PC-9 (cell line): Measurements from ENCODE around the gene ADARB2. TPM values are rescaled to one million over a fixed set of nuclear protein-coding genes. Genes with fewer than 3 reads are reported as not detected.

ENCODE experiments used
- BruUV-seq: library from RNA; stranded (reverse); fragments of 400-500 nt; replicated peaks from 2 replicates; lab custom pipeline; 2021; lab: Mats Ljungman, UMichigan
- CTCF ChIA-PET: fragments of 300-600 bp; sonication (Branson Sonifier 250); formaldehyde crosslinking; loops from one replicate; lab custom pipeline; 2022; ENCODE audit warnings: antibody characterized with exemption; lab: Charles Lee
- POLR2A ChIA-PET: fragments of 300-600 bp; sonication (Branson Sonifier 250); formaldehyde crosslinking; loops from one replicate; lab custom pipeline; 2022; ENCODE audit warnings: antibody characterized with exemption; ENCODE audit not compliant: unreplicated experiment; lab: Charles Lee
- DNase-seq, 2 experiments: peaks; one replicate each; pipeline versions ENCODE4 v3.0.0 to v3.0.0-alpha.2; 2015 to 2022; ENCODE audit warnings: mixed read lengths in 1 of 2
- H2AFZ ChIP-seq: fragments of 200-600 bp; sonication (generic); 2 replicates; pipeline ENCODE4 v1.8.1; 2017; ENCODE audit warnings: antibody characterized with exemption
- H3F3A ChIP-seq: fragments of 200-600 bp; sonication (generic); 2 replicates; pipeline ENCODE4 v1.8.1; 2017; ENCODE audit warnings: antibody characterized with exemption, mild to moderate bottlenecking, low read depth; ENCODE audit not compliant: insufficient read depth
- H3K27ac ChIP-seq: fragments of 200-600 bp; sonication (generic); 2 replicates; pipeline ENCODE4 v1.6.1; 2016; ENCODE audit warnings: mixed run types
- H3K27me3 ChIP-seq: fragments of 200-600 bp; sonication (generic); 2 replicates; pipeline ENCODE4 v1.6.1; 2016; ENCODE audit warnings: low read depth, mixed run types; ENCODE audit not compliant: insufficient read depth
- H3K36me3 ChIP-seq: fragments of 200-600 bp; sonication (generic); 2 replicates; pipeline ENCODE4 v1.6.1; 2016; ENCODE audit warnings: low read depth, mixed run types
- H3K4me1 ChIP-seq: fragments of 200-600 bp; sonication (generic); replicated peaks from 2 replicates; pipeline ENCODE4 v1.6.1; 2016; ENCODE audit warnings: mixed run types; ENCODE audit not compliant: insufficient read depth
- H3K4me2 ChIP-seq: fragments of 200-600 bp; sonication (generic); 2 replicates; pipeline ENCODE4 v1.6.1; 2017; ENCODE audit warnings: mixed run types
- H3K4me3 ChIP-seq: fragments of 200-600 bp; sonication (generic); 2 replicates; pipeline ENCODE4 v1.6.1; 2016; ENCODE audit warnings: mixed run types
- H3K79me2 ChIP-seq: fragments of 200-600 bp; sonication (generic); 2 replicates; pipeline ENCODE4 v1.6.1; 2017; ENCODE audit warnings: low read depth, mixed run types
- H3K9me2 ChIP-seq: fragments of 200-600 bp; sonication (generic); 2 replicates; pipeline ENCODE4 v1.8.1; 2017; ENCODE audit warnings: mild to moderate bottlenecking; ENCODE audit not compliant: insufficient read depth
- H3K9me3 ChIP-seq: fragments of 200-600 bp; sonication (generic); 2 replicates; pipeline ENCODE4 v1.8.1; 2016; ENCODE audit warnings: low read depth; ENCODE audit not compliant: insufficient read depth
- H4K20me1 ChIP-seq: fragments of 200-600 bp; sonication (generic); 2 replicates; pipeline ENCODE4 v1.8.1; 2017; ENCODE audit not compliant: insufficient read depth
- EZH2 ChIP-seq: fragments of 200-600 bp; sonication (generic); IDR thresholded peaks from 2 replicates; pipeline ENCODE4 v1.8.0; 2017; ENCODE audit warnings: antibody characterized with exemption, low read depth
- intact Hi-C: fragments of 100-400 bp; cut with micrococcal nuclease; formaldehyde crosslinking; loops from one replicate; pipeline ENCODE4 v1.10.0; 2022; ENCODE audit not compliant: unreplicated experiment
- total RNA-seq: library from RNA; stranded (reverse); gene quantifications from 2 replicates; pipeline ENCODE4 v1.2.3, GENCODE V29; 2021
- TF ChIP-seq, protein P1 (sequence below): fragments of 200-600 bp; sonication (generic); conservative IDR thresholded peaks from 2 replicates; pipeline ENCODE4 v1.6.1; 2017; ENCODE audit warnings: mixed run types, antibody characterized with exemption, mild to moderate bottlenecking, moderate library complexity

Gene ADARB2
- total RNA-seq, 1 experiment from 2014 or later = not detected

DNA sequence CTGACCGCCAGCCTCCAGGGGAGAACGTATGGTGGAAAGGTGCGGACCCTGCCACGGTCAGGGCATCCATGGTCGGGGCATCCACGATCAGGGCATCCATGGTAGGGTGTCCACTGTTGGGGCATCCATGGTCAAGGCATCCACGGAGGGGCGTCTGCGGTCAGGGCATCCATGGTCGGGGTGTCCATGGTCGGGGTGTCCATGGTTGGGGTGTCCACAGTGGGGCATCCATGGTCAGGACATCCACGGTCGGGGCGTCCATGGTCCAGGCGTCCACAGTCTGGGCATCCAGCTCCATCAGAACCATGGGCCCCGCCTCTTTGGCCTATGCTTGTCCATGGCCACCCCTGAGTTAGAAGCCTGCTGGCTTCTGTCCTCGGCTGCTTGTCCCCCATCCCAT, 148.1 kb downstream of the ADARB2 start:
- Histone ChIP-seq H3K79me2 (no peaks in the 10 kb centered on the region), H3K36me3 (no peaks in the 10 kb centered on the region), H3F3A (no peaks in the 10 kb centered on the region), H3K9me2 (no peaks in the 10 kb centered on the region), H3K4me1 (no peaks in the 10 kb centered on the region), H3K27ac (no peak overlapping the region), H3K4me3 (no peak overlapping the region), H3K27me3 (peaks cover 42% of the 10 kb centered on the region; the same call in 1 of the 2 replicates), H3K9me3 (no peaks in the 10 kb centered on the region), H2AFZ (no peak overlapping the region), H4K20me1 (no peaks in the 10 kb centered on the region), H3K4me2 (no peak overlapping the region)
- ChIA-PET CTCF (no interaction called here), POLR2A (no interaction called here)
- TF ChIP-seq, protein P1, sequence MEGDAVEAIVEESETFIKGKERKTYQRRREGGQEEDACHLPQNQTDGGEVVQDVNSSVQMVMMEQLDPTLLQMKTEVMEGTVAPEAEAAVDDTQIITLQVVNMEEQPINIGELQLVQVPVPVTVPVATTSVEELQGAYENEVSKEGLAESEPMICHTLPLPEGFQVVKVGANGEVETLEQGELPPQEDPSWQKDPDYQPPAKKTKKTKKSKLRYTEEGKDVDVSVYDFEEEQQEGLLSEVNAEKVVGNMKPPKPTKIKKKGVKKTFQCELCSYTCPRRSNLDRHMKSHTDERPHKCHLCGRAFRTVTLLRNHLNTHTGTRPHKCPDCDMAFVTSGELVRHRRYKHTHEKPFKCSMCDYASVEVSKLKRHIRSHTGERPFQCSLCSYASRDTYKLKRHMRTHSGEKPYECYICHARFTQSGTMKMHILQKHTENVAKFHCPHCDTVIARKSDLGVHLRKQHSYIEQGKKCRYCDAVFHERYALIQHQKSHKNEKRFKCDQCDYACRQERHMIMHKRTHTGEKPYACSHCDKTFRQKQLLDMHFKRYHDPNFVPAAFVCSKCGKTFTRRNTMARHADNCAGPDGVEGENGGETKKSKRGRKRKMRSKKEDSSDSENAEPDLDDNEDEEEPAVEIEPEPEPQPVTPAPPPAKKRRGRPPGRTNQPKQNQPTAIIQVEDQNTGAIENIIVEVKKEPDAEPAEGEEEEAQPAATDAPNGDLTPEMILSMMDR = no peak
- TF ChIP-seq EZH2 = no peak
- no TSS peak for BruUV-seq
- no peak for DNase-seq
- intact Hi-C loops = no loop called here

DNA sequence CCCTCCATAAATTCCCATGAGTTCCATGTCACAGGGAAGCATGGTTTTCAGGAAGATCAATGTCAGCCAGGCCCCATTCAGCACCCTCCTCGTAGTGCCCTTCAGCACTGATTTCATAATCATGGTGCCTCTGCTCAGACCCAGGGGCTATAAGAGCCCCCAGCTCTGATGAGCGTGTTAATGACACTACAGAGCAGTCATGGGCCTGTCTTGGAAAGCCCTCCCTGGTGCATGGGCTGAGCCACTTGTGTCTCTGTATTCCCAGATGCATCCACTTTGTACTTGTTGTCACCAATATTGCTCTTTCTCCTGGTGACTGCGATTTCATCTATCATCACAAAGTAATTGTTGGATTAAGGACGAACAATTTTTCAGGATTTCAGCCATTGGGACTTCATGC, 154.6 kb downstream of the ADARB2 start:
- Histone ChIP-seq H3F3A (no peaks in the 10 kb centered on the region), H3K9me3 (no peaks in the 10 kb centered on the region), H4K20me1 (no peaks in the 10 kb centered on the region), H2AFZ (no peak overlapping the region), H3K36me3 (no peaks in the 10 kb centered on the region), H3K27ac (no peak overlapping the region), H3K9me2 (no peaks in the 10 kb centered on the region), H3K4me2 (no peak overlapping the region), H3K4me1 (no peaks in the 10 kb centered on the region), H3K4me3 (no peak overlapping the region), H3K79me2 (no peaks in the 10 kb centered on the region), H3K27me3 (peaks cover 37% of the 10 kb centered on the region)
- BruUV-seq = no TSS peak
- no peak for DNase-seq
- ChIA-PET POLR2A (no interaction called here), CTCF (no interaction called here)
- TF ChIP-seq EZH2 = no peak
- TF ChIP-seq, protein P1 = no peak
- intact Hi-C loops = no loop called here

DNA sequence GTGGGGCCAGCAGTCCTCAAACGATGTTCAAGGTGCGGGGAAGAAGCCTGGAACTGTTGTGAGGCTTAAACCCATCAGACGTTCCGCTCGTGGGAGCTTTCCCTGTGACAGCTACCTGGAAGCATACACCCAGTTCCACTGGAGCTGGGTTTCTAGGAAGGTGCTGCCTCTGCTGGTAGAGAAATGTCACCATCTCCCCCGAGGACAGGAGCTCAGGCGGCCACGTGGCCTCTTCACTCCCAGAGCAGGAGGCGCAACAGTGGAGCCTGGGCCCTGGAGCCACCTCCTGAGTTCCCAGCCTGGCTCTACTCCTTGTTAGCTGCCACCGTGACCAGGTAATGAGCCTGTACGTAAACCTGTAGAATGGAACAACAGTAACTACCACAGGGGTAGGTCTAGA, 156.1 kb downstream of the ADARB2 start:
- no peak overlapping the region for H2AFZ ChIP-seq
- no peaks in the 10 kb centered on the region for H3K4me1 ChIP-seq
- no peaks in the 10 kb centered on the region for H4K20me1 ChIP-seq
- no peaks in the 10 kb centered on the region for H3K9me2 ChIP-seq
- H3K9me3 ChIP-seq = no peaks in the 10 kb centered on the region
- no peak overlapping the region for H3K27ac ChIP-seq
- H3K4me2 ChIP-seq = no peak overlapping the region
- intact Hi-C loops = no loop called here
- no TSS peak for BruUV-seq
- no peaks in the 10 kb centered on the region for H3K79me2 ChIP-seq
- DNase-seq = no peak
- ChIA-PET POLR2A (no interaction called here), CTCF (no interaction called here)
- H3K4me3 ChIP-seq = no peak overlapping the region
- no peak for TF ChIP-seq EZH2
- TF ChIP-seq, protein P1 = no peak
- H3F3A ChIP-seq = no peaks in the 10 kb centered on the region
- peaks cover 26% of the 10 kb centered on the region for H3K27me3 ChIP-seq
- H3K36me3 ChIP-seq = no peaks in the 10 kb centered on the region
